ENCODE measurements around the gene ADCY5.

ADCY5 gene

GRCh38 chr3:123357275-123357674 lies 91.6 kb downstream of the ADCY5 start:
- no peak for DNase-seq

GRCh38 chr3:123353850-123354233 lies 95.0 kb downstream of the ADCY5 start:
- DNase-seq: no peak

GRCh38 chr3:123353227-123353849 lies 95.6 kb downstream of the ADCY5 start:
- no peak for DNase-seq

- DNase-seq: no peak
These were observed 96.7 kb downstream of the ADCY5 start for GRCh38 chr3:123352134-123352554.

- DNase-seq: no peak
These were observed 97.4 kb downstream of the ADCY5 start for GRCh38 chr3:123351501-123351900.

- no peak for DNase-seq
These were observed 97.9 kb downstream of the ADCY5 start for GRCh38 chr3:123350971-123351370.

- no peak for DNase-seq
These were observed 99.1 kb downstream of the ADCY5 start for GRCh38 chr3:123349566-123350435.

- DNase-seq: no peak
These were observed 99.7 kb downstream of the ADCY5 start for GRCh38 chr3:123349201-123349535.

GRCh38 chr3:123348471-123349200 lies 100.3 kb downstream of the ADCY5 start:
- no peak for DNase-seq

GRCh38 chr3:123347691-123348264 lies 101.1 kb downstream of the ADCY5 start:
- DNase-seq: no peak

- no peak for DNase-seq
These were observed 101.7 kb downstream of the ADCY5 start for GRCh38 chr3:123347205-123347604.

- DNase-seq: no peak
These were observed 102.9 kb downstream of the ADCY5 start for GRCh38 chr3:123346021-123346420.

GRCh38 chr3:123344907-123345594 lies 103.8 kb downstream of the ADCY5 start:
- DNase-seq: no peak

- DNase-seq: no peak
These were observed 104.5 kb downstream of the ADCY5 start for GRCh38 chr3:123344175-123344906.

- no peak for DNase-seq
These were observed 105.4 kb downstream of the ADCY5 start for GRCh38 chr3:123343296-123344174.

GRCh38 chr3:123342631-123343080 lies 106.2 kb downstream of the ADCY5 start:
- DNase-seq: no peak

- DNase-seq: no peak
These were observed 106.8 kb downstream of the ADCY5 start for GRCh38 chr3:123341871-123342630.

- DNase-seq: no peak
These were observed 108.6 kb downstream of the ADCY5 start for GRCh38 chr3:123340336-123340735.

- DNase-seq: no peak
These were observed 109.6 kb downstream of the ADCY5 start for GRCh38 chr3:123339302-123339701.

GRCh38 chr3:123338620-123339061 lies 110.2 kb downstream of the ADCY5 start:
- DNase-seq: no peak
